Activated CD8-positive, alpha-beta memory T cell treated with anti-CD3 and anti-CD28 coated beads, Interleukin-2, amount 50 U/mL, for 1 hour (primary cell): ENCODE data around the gene TRAPPC6A.

Experiments used
- DNase-seq: peaks from one replicate; pipeline ENCODE4 v3.0.0-alpha.2; 2020; ENCODE audit errors: extremely low read depth

The TRAPPC6A gene, protein sequence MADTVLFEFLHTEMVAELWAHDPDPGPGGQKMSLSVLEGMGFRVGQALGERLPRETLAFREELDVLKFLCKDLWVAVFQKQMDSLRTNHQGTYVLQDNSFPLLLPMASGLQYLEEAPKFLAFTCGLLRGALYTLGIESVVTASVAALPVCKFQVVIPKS

DNA sequence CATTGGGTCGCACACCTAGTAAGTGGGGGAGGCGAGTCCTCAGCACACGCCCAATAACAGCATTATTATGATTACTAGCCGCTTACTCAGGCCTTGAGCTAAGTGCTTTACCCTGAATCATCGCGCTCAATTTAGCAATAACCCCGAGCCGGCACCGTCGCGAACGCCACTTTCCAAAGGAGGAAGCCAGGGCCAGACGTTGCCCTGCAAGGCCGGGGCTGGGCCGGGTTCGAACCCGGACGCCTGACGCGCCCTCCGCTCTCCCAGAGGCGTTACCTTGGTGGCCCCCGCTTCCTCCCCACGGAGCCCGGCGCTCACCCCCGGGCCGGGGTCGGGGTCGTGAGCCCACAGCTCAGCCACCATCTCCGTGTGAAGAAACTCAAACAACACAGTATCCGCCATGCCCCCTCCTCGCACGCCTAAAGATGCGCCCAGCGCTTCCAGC is at the start of gene TRAPPC6A:
Gene TRAPPC6A (minus strand): TSS at position 421 of the 445 bp plus-strand sequence. CDS start 19 bp downstream, at position 402.
- no peak for DNase-seq

DNA sequence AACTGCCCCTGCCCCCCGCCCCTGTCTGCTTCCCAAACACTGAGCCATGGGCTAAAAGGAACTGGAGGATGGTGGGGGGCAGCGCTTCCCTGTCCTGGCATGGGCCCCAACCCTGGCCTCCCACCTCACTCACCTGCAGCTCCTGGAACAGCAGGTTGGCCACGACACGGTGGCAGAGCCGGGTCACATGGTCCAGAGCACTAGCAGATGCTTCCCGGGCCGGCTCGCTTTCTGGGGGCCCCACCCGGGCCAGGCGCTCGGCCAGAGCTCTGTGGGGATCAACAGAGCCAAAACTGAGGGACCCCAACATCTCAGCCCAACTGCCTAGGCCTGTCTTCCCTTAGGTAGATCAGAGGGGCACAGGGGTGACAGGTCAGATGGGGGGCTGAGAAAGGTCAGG is 46.6 kb upstream of the TRAPPC6A start:
- DNase-seq: no peak

DNA sequence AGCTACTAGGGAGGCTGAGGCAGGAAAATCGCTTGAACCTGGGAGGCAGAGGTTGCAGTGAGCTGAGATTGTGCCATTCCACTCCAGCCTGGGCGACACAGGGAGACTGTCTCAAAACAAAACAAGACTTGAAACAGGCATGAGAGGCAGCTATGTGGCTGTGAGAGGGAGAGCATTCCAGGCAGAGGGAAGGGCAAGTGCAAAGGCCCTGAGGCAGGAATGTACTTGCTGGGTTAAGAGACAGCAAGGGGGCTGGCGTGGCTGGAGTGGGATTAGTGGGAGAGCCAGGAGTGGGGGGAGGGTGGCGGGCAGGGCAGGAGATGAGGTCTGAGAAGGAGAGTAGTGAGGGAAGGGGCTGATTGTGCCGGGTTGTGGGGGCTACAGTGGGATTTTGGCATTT is 45.8 kb upstream of the TRAPPC6A start:
- no peak for DNase-seq

DNA sequence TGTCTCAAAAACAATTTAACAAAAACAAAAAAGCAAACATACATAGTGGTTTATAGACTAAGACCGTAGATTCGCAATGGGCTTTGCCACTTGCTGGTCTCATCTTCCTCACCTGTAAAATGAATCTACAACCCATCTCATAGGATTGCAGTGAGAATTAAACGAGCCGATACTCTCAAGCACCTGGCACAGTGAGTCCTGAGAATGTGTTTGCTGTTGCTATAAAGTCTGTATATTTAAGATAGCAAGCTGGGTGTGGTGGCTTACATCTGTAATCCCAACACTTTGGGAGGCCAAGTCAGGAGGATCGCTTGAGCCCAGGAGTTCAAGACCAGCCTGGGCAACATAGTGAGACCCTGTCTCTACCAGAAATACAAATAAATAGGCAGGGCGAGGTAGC is 44.7 kb upstream of the TRAPPC6A start:
- no peak for DNase-seq

DNA sequence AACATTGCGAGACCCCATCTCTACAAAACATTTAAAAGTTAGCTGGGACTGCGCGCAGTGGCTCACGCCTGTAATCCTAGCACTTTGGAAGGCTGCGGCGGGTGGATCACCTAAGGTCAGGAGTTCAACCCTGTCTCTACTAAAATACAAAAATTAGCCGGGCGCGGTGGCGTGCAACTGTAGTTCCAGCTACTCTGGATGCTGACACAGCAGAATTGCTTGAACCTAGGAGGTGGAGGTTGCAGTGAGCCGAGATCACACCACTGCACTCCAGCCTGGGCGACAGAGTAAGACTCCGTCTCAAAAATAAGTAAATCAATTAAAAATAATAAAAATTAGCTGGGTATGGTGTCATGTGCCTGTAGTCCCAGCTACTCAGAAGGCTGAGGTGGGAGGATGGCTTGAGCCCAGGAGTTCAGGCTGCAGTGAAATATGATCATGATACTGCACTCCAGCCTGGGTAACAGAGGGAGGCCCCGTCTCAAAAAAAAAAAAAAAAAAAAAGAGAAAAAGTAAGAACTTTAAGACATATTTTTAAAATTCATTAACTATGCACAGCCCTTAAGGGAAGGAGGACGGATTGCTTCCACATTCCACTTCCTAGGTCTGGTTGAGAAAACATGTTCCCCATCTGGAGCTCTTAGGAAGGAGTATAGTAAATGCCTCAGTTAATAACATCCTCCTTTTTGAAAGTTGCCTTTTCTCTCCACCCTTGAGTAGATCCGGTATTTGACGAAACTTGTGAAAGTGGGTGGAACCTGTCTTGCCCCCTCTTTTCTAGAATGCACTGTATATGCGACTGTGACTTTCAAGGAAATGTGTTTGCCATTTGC is 41.1 kb upstream of the TRAPPC6A start:
- no peak for DNase-seq

DNA sequence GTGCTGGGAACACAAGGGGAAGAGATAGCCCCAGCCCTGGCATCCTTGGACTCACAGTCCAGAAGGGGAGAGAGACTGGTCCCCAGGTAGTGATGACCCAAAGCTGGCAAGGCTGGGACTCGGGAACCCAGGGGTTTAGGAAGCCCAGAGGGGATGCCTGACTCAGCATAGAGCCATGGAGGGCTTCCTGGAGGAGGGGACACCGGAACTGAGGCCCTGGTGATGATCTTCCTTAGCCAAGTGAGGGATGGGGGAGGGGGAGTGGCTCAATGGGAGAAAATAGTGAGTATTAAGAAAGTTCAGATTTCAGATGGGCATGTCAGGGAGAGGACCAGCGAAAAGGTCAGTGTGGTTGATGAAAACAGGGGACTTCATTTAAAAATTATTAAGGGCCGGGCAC is 40.4 kb upstream of the TRAPPC6A start:
- DNase-seq: no peak

DNA sequence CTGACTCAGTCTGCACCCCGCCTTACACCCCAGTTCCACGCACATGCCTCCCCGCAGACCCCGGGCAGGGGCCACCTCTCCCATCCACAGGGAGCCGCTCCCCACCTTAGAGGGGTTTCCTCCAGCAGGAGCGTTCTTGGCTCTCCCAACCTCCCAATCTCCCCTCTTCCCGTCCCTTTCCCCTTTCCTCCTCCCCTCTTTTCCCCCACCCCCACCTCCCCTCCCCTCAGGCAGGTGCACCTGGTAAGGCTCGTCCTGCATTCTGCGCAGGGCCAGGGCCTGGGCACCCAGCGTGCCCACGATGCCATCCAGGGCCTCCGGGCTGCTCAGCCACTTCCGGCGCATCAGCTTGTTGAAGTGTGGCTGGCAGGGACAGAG is 39.9 kb upstream of the TRAPPC6A start:
- no peak for DNase-seq

DNA sequence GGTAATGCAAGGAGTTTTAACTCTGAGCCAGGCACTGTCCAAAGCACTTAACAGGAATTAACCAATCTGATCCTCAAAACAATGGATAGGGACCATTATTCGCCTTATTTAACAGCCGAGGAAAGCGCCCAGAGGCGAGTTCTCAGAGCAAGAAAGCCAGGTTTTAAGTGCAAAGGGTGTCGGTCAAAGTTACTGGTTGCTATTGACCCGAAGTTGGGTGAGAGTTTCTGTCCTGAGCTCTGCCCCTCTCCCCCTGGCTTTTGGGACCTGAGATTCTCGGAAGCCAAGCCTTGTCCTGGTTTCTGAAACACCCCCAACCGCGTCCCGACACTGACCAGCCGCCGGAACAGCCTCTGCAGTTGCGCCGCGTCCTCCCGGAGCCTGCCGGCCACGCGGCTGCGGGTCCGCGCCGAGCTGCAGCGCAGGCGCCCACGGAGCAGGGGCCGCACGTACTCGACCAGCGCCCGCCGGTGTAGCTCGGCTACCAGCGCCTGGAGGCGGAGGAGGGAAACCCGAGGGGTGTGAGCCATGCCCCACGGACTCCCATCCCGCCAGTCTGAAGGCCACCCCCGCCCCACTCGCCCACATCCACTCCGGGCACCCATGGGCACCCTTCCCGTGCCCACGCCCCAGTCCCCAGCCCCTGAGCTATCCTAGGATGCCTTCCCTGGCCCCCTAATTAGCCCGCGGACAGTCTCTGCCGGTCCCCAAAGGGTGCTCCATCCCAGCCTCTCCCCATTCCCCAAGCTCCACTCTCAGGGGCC is 39.3 kb upstream of the TRAPPC6A start:
- DNase-seq: no peak

DNA sequence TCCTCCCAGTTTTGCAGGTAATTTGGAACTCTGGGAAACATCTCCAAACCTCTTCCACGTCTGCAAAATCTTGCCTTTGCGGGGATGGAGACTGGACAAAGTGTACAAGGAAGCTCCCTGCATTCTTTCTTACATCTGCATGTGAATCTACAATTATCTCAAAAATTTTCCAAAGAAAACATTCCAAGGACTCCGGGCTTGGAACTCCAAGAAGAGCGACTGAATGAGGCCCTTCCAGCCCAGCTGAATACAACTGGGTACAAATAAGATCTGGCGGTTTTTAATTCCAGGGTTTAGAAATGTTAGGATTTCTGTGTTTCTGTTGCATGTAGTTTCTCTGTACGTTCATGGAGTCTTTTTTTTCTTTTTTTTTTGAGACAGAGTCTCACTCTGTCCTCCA is 38.6 kb upstream of the TRAPPC6A start:
- no peak for DNase-seq

DNA sequence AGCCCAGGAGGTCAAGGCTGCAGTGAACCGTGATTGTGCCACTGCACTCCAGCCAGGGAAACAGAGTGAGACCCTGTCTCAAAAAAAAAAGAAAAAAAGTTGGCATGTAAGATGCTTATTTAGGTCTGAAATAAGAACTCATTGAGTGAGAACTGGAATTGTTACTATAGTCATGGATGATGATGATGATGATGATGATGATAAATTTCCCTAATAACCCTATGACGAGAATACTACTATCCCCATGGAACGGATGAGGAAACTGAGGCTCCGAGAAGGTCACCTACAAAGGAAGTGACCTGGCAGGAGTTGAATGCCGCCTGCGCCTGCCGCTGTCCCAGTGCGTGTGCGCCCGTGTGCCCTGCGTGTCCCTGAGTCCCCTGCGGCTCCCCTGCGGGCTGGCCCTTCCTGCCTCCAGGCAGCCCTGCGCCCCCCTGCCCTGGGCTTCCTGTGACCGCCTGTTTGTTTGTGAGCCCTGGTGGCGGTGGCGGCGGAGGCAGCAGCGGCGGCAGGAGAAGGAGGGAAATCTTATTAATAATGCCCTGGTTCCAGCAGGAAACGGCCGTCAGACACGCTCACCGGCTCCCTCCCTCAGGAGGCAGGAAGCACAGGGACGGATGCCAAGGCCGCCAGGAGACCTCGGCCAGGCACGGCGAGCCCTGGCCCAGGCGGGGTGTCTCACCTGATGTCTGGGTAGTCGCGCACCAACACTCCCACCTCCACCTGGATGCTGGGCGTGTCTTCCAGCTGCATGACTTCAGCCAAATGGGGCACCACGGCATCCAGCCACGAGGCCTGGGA is 37.6 kb upstream of the TRAPPC6A start:
- DNase-seq: no peak

DNA sequence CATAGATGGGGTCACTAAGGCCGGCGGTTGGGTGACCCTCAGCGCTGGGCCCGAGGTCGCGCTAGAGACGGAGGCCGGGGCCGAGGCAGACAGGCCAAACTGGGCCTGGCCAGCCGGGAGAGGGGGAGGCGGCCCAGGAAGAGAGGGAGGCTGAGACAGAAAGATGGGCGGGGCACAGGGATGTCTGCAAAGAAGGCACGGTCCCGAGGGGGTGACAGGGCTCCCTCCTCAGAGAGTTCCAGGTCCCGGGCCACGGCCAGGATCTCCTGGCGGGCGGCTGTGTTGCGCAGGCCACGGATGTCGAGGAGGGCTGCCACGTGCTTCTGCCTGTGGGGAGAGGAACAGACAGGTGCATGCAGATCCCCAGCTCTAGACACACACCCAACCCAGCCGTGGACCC is 35.0 kb upstream of the TRAPPC6A start:
- no peak for DNase-seq

DNA sequence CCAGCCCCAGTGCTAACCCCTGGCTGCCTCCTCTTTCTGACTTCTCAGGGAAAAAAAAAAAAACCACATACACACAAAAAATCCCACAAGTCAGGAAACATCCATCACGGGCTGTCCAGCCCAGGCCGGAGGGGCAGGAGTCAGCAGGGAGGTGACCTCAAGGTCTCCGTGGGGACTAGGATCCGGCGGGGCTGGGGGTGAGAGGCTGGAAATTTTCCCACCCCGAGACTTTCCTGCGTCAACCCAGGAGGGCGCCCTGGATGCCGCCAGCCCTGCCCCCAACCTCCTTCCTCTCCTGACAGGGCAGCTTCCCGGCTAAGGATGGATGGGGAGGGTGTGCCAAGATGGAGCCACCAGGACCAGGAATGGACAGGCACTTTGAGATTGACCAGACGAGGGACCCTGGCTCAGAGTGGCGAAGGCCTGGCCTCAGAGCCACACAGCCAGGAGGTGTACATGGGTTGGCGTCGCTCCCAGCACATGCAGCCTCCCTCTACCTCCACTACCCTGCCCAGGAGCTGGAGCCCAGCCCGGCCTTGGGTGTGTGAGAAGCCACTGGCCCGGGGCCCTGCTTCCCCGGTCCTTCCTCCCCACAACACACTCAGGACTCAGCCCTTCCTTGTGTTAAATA is 33.8 kb upstream of the TRAPPC6A start:
- no peak for DNase-seq

DNA sequence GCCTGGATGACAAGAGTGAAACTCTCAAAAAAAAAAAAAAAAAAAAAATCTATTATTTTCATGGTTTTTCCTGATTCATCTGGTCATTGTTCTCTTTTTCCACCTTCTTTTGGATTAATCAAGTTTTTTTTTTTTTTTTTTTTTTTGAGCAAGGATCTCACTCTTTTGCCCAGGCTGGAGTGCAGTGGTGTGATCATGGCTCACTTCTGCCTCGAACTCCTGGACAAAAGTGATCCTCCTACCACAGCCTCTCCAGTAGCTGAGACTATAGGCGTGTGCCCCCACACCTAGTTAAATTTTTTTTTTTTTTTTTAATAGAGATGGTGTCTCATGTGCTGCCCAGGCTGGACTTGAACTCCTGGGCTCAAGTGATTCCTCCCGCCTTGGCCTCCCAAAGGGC is 28.3 kb upstream of the TRAPPC6A start:
- DNase-seq: no peak

DNA sequence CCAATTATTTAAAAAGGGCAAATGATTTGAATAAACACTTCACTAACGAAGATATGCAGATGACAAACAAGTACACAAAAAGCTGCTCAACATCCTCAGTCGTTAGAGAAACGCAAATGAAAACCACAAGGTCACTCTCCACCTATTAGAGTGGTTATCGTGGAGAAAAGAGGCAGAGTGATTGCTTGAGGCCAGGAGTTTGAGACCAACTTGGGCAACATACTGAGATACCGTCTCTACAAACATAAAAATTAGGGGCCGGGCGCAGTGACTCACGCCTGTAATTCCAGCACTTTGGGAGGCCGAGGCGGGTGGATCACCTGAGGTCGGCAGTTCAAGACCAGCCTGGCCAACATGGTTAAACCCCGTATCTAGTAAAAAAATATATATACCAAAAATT is 27.8 kb upstream of the TRAPPC6A start:
- no peak for DNase-seq

DNA sequence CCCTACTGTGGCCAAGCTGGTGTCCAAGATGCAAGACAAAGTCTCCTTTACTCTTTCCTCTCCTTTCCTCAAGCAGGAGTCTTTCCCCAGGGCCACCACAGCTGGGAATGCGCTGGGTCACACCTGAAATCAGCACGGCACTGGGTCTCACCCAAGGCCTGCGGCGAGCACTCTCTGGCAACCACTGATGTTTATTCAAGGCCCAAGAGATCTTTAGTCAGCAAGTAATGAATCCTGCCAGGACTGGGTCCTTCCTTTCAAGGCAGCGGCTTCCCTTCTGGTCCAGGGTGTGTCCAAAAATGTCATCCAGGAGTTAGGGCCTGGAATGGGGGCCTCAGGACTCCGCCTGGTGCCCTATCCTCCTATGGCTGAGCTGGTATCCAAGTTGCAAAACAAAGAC is 24.6 kb upstream of the TRAPPC6A start:
- DNase-seq: no peak

DNA sequence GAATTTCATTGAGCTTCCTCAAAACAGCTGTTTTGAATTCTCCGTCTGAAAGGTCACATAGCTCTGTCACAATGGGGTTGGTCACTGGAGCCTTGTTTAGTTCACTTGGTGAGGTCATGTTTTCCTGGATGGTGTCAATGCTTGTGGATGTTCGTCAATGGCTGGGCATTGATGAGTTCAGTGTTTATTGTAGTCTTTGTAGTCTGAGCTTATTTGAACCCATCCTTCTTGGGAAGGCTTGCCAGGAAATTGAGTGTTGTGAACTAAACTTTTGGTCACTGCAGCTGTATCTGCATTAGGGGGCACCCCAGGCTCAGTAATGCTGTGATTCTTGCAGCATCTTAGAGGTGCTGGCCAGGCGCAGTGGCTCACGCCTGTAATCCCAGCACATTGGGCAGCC is 22.5 kb upstream of the TRAPPC6A start:
- DNase-seq: no peak

DNA sequence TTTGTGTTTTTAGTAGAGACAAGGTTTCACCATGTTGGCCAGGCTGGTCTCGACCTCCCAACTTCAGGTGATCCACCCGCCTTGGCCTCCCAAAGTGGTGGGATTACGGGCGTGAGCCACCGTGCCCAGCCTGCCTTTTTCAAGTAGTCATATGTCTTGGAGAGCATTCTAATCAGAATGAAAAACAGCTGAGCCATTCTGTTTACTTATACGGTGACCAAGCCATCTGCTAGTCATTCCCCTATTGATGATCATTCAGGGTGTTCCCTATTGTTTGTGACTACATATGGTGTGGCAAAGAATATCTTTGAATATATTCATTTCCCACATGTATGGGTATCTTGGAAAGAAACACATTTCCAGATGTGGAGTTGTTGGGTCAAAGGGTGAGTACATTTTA is 17.7 kb upstream of the TRAPPC6A start:
- no peak for DNase-seq

DNA sequence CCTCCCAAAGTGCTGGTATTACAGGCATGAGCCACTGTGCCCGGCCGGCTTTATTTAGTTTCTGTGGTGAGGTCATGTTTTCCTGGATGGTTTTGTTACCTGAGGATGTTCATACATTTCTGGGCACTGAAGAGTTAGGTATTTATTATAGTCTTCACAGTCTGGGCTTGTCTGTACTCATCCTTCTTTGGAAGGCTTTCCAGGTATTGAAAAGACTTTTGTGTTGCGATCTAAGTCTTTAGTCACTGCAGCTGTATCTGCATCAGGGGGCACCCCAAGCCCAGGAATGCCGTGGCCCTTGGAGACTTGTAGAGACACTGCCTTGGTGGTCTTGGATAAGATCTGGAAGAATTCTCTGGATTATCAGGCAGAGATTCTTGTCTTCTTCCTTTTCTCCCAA is 13.3 kb upstream of the TRAPPC6A start:
- DNase-seq: no peak

DNA sequence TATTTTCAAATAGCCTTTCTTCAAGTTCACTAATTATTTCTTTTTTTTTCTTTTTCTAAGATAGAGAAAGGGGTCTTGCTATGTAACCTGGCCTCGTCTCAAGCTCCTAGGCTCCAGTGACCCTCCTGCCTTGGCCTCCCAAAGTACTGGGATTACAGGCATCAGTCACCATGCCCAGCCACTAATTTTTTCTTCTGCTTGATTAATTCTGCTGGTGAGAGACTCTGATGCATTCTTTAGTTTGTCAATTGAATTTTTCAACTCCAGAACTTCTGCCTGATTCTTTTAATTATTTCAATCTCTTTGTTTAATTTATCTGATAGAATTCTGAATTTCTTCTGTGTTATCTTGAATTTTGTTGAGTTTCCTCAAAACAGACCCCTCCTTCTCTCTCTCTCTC is 11.9 kb upstream of the TRAPPC6A start:
- no peak for DNase-seq

DNA sequence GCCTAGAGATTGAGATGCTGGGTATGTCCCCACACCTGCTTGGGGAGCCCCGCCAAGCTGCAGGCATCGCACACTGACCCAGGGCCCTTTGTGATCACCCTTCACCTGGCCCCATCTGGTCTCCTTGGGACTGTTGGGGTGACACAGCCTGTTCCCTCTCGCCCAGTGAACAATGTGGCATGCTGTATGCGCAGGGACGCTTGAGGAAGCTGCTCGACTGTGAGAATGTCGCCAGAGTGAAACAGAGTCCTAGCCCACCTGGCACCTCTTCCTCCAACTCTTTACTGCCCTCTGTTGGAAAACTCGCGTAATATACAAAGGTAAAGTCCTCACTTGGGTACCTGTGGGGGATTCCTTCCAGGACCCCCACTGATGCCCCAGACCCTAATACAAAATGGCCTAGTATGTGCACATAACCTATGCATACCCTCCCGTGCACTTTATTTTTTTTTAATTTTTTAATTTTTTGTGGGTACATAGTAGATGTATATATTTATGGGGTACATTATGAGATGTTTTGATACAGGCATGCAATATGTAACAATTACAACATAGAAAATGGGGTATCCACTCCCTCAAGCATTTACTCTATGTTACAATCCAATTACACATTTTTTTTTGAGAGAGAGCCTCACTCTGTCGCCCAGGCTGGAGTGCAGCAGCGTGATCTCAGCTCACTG is 9.5 kb upstream of the TRAPPC6A start:
- DNase-seq: no peak
